K562 (cell line): ENCODE results near the gene DEF6. TPM values are rescaled to one million over a fixed set of nuclear protein-coding genes. Genes with fewer than 3 reads are reported as not detected.
A peak's percentile ranks its signal among the peaks of the same experiment; 100 is the strongest.

ENCODE experiments used
- ATAC-seq: fragments of 200-7000 bp; cut with Tn5 transposase; 3 replicates; pipeline ENCODE4 v1.9.1; 2020; ENCODE audit warnings: moderate library complexity
- BruUV-seq: library from RNA; stranded (reverse); fragments of 400-500 nt; replicated peaks from 2 replicates; lab custom pipeline; 2021; lab: Mats Ljungman, UMichigan
- CTCF ChIA-PET: fragments of 300-600 bp; formaldehyde crosslinking; extraction: SDS; loops from one replicate; lab custom pipeline; 2021; ENCODE audit warnings: low intra/inter-chr PET ratio; lab: Yijun Ruan, JAX
- POLR2A ChIA-PET: fragments of 300-600, 350-650 bp; sonication (Branson Sonifier 250); formaldehyde crosslinking; extraction: SDS; loops from one replicate; lab custom pipeline; 2021; ENCODE audit warnings: antibody characterized with exemption, inconsistent platforms; lab: Yijun Ruan, JAX
- DNase-seq, 4 experiments: peaks; one replicate each; pipeline versions ENCODE4 v3.0.0 to v3.0.0-alpha.2; 2011 to 2018; ENCODE audit warnings: low spot score in 3 of 4, mixed read lengths in 3 of 4; ENCODE audit errors: extremely low read depth in 1 of 4
- FAIRE-seq: peaks from 2 replicates; lab custom pipeline; 2011; peaks lifted over from hg19 to GRCh38; lab: Jason Lieb, UNC
- H2AFZ ChIP-seq: 2 replicates; pipeline ENCODE4 v1.6.0; 2011; ENCODE audit warnings: low read depth, low read length, control low read depth, inconsistent platforms
- H3K27ac ChIP-seq: fragments of 200-600 bp; 3 replicates; pipeline ENCODE4 v1.8.0; 2011; ENCODE audit warnings: low read depth, mild to moderate bottlenecking, control low read depth, inconsistent platforms, low read length, moderate library complexity, mixed read lengths; ENCODE audit errors: extremely low read depth
- H3K27me3 ChIP-seq, 2 experiments: fragments of 300-600 bp in 1 of 2; 2 replicates in 1 of 2; 3 replicates in 1 of 2; pipeline versions ENCODE4 v1.6.0 to v1.8.0; 2011; ENCODE audit warnings: inconsistent platforms in 2 of 2, low read length in 2 of 2, mild to moderate bottlenecking in 1 of 2, mixed read lengths in 1 of 2, moderate library complexity in 1 of 2; ENCODE audit not compliant: control insufficient read depth in 2 of 2, insufficient read depth in 2 of 2
- H3K36me3 ChIP-seq: fragments of 300-600 bp; 3 replicates; pipeline ENCODE4 v1.8.0; 2011; ENCODE audit warnings: mild to moderate bottlenecking, low read length, inconsistent platforms; ENCODE audit not compliant: control insufficient read depth, insufficient read depth
- H3K4me1 ChIP-seq, 2 experiments: fragments of 200-600 bp in 1 of 2; replicated peaks in 1 of 2; 2 replicates in 1 of 2; 3 replicates in 1 of 2; pipeline versions ENCODE4 v1.5.1 to v1.8.0; 2011; ENCODE audit warnings: inconsistent platforms in 2 of 2, low read length in 2 of 2, mild to moderate bottlenecking in 1 of 2, mixed read lengths in 1 of 2, moderate library complexity in 1 of 2; ENCODE audit not compliant: control insufficient read depth in 2 of 2, insufficient read depth in 2 of 2
- H3K4me2 ChIP-seq: 2 replicates; pipeline ENCODE4 v1.6.1; 2011; ENCODE audit warnings: low read length, control low read depth, inconsistent platforms, mixed read lengths; ENCODE audit not compliant: insufficient read depth
- H3K4me3 ChIP-seq: fragments of 200-600 bp; sonication (generic), shearing (Covaris generic); 2 replicates; pipeline ENCODE4 v1.5.1; 2016; ENCODE audit warnings: control low read depth, inconsistent platforms
- H3K79me2 ChIP-seq: fragments of 200-600 bp; 3 replicates; pipeline ENCODE4 v1.8.0; 2011; ENCODE audit warnings: low read length, inconsistent platforms; ENCODE audit not compliant: control insufficient read depth, insufficient read depth
- H3K9ac ChIP-seq, 2 experiments: 2 replicates each; pipeline versions ENCODE4 v1.6.0 to v1.6.1; 2011; ENCODE audit warnings: low read depth in 2 of 2, low read length in 2 of 2, control low read depth in 1 of 2, inconsistent platforms in 1 of 2, mild to moderate bottlenecking in 1 of 2, mixed read lengths in 1 of 2; ENCODE audit not compliant: insufficient read depth in 1 of 2
- H3K9me1 ChIP-seq: one replicate; pipeline ENCODE4 v1.6.0; 2011; ENCODE audit warnings: inconsistent platforms, mild to moderate bottlenecking, low read length, moderate library complexity; ENCODE audit not compliant: control insufficient read depth, insufficient read depth
- H3K9me3 ChIP-seq: replicated peaks from 2 replicates; pipeline ENCODE4 v1.5.1; 2011; ENCODE audit warnings: low read depth, low read length, inconsistent platforms; ENCODE audit not compliant: control insufficient read depth, insufficient read depth
- H4K20me1 ChIP-seq: replicated peaks from 2 replicates; pipeline ENCODE4 v1.6.1; 2011; ENCODE audit warnings: low read length, inconsistent platforms, mixed read lengths; ENCODE audit not compliant: control insufficient read depth, insufficient read depth
- CCAR2 ChIP-seq: fragments of 200-400 bp; formaldehyde crosslinking; IDR thresholded peaks from 2 replicates; pipeline ENCODE4 v1.6.1; 2017; ENCODE audit warnings: mild to moderate bottlenecking, low read depth, low read length
- ELF4 ChIP-seq: fragments of 450-650 bp; formaldehyde crosslinking; IDR thresholded peaks from 2 replicates; pipeline ENCODE4 v1.4.0; 2022; ENCODE audit warnings: missing genetic modification characterization
- HDAC1 ChIP-seq, 2 experiments: fragments of 450-650 bp; IDR thresholded peaks; 2 replicates each; pipeline ENCODE4 v1.6.1; 2016 to 2017; ENCODE audit warnings: inconsistent platforms in 1 of 2, mild to moderate bottlenecking in 1 of 2, moderate library complexity in 1 of 2
- ILK ChIP-seq: fragments of 450-650 bp; IDR thresholded peaks from 2 replicates; pipeline ENCODE4 v1.6.1; 2016; ENCODE audit warnings: missing genetic modification characterization, low read depth, mild to moderate bottlenecking, missing compliant biosample characterization, moderate library complexity, borderline replicate concordance
- JUND ChIP-seq, 2 experiments: IDR thresholded peaks; 2 replicates in 1 of 2; 3 replicates in 1 of 2; pipeline ENCODE4 v1.6.1; 2011; ENCODE audit warnings: borderline replicate concordance in 2 of 2, low read depth in 2 of 2, low read length in 2 of 2, improper control_type of control experiment in 1 of 2, missing biosample characterization in 1 of 2, missing genetic modification characterization in 1 of 2, missing genetic modification reagents in 1 of 2
- NBN ChIP-seq: fragments of 450-650 bp; IDR thresholded peaks from 2 replicates; pipeline ENCODE4 v1.6.1; 2016; ENCODE audit warnings: low read depth, mild to moderate bottlenecking
- PATZ1 ChIP-seq: fragments of 250-450 bp; sonication (Bioruptor Pico); IDR thresholded peaks from 2 replicates; pipeline ENCODE4 v1.5.0; 2020; ENCODE audit warnings: mild to moderate bottlenecking, borderline replicate concordance
- POLR3A ChIP-seq: IDR thresholded peaks from 2 replicates; pipeline ENCODE4 v1.6.1; 2011; ENCODE audit warnings: borderline replicate concordance, mild to moderate bottlenecking, moderate library complexity; ENCODE audit not compliant: insufficient read length, insufficient read depth; ENCODE audit errors: extremely low read depth
- RCOR1 ChIP-seq, 2 experiments: IDR thresholded peaks; 2 replicates each; pipeline ENCODE4 v1.6.1; 2012; ENCODE audit warnings: low read depth in 2 of 2, low read length in 2 of 2, borderline replicate concordance in 1 of 2, improper control_type of control experiment in 1 of 2
- SAFB2 ChIP-seq: fragments of 200-400 bp; formaldehyde crosslinking; IDR thresholded peaks from 2 replicates; pipeline ENCODE4 v1.6.1; 2018; ENCODE audit warnings: borderline replicate concordance, low read length, low read depth, moderate library complexity; ENCODE audit not compliant: severe bottlenecking
- SMARCA4 ChIP-seq: fragments of 450-650 bp; IDR thresholded peaks from 2 replicates; pipeline ENCODE4 v1.6.1; 2016
- SMARCE1 ChIP-seq: fragments of 450-650 bp; IDR thresholded peaks from 2 replicates; pipeline ENCODE4 v1.7.1; 2016; ENCODE audit warnings: mild to moderate bottlenecking
- VEZF1 ChIP-seq: fragments of 200-800 bp; sonication (Bioruptor generic); IDR thresholded peaks from 2 replicates; pipeline ENCODE4 v1.6.1; 2017; ENCODE audit warnings: missing genetic modification characterization, missing compliant biosample characterization
- ZBTB2 ChIP-seq: fragments of 450-650 bp; IDR thresholded peaks from 2 replicates; pipeline ENCODE4 v1.6.1; 2016; ENCODE audit warnings: antibody characterized with exemption
- WGBS: fragments of 100-300 bp; shearing (Covaris generic); methylation state at CpG from one replicate; pipeline ENCODE4 v1.1.6; 2016; ENCODE audit warnings: low coverage, mixed read lengths; ENCODE audit not compliant: insufficient coverage; ENCODE audit errors: missing lambda C conversion rate; 5-methylcytosine and 5-hydroxymethylcytosine counted together
- in situ Hi-C: fragments of 300-500 bp; cut with MboI; formaldehyde crosslinking; loops from 4 replicates; pipeline ENCODE4 v1.15.0; 2018; ENCODE audit warnings: inconsistent platforms, mixed read lengths
- intact Hi-C: fragments of 100-400 bp; cut with micrococcal nuclease; formaldehyde crosslinking; loops from 2 replicates; pipeline ENCODE4 v1.14.2; 2022
- polyA plus RNA-seq, 8 experiments: library from polyadenylated mRNA; depleted of rRNA in 4 of 8; stranded (reverse) in 5 of 8; unstranded in 3 of 8; fragments of >200 nt; fragmentation: Nextera tagmentation in 2 of 8; fragmentation: Illumina TruSeq in 1 of 8; extraction: Ambion mirVana in 2 of 8; extraction: Trizol in 1 of 8; gene quantifications; 2 replicates each; pipeline versions ENCODE4 v1.2.1 to v1.2.3, GENCODE V29; 2011 to 2014; ENCODE audit warnings: inconsistent platforms in 1 of 8, missing spikeins in 1 of 8
- total RNA-seq, 7 experiments: library from RNA; depleted of rRNA in 6 of 7; stranded (reverse); fragments of >200 nt in 6 of 7; fragmentation: Illumina TruSeq in 2 of 7; extraction: Trizol in 2 of 7; gene quantifications; 2 replicates each; pipeline versions ENCODE4 v1.2.1 to v1.2.3, GENCODE V29; 2011 to 2021; ENCODE audit warnings: low replicate concordance in 1 of 7

The DEF6 gene
- total and polyA plus RNA-seq, 9 of the 15 experiments (the other 6 are each of a cell fraction or from before 2014, with no cell fraction given), result 1.3 to 44.6 (median 22.7) TPM

- Histone ChIP-seq H2AFZ (peak overlapping the region; percentile 44; the same call in 1 of the 2 replicates), H3K4me3 (peak overlapping the region; percentile 1; the same call in 1 of the 2 replicates), H3K27me3 (no peaks in the 10 kb centered on the region), H3K9me1 (no peaks in the 10 kb centered on the region), H3K79me2 (peaks cover 22% of the 10 kb centered on the region), H3K9ac (peak overlapping the region in 1 of 2 experiments; percentile 27; a peak in 1 of 4 replicates), H4K20me1 (no peaks in the 10 kb centered on the region), H3K27ac (peak overlapping the region; percentile 42; the same call in 1 of the 3 replicates), H3K4me1 (peaks cover 34 to 43% of the 10 kb centered on the region in 2 experiments), H3K36me3 (peaks cover 6% of the 10 kb centered on the region; the same call in 1 of the 3 replicates), H3K4me2 (peak overlapping the region; percentile 64), H3K9me3 (no peaks in the 10 kb centered on the region)
- in situ Hi-C loops, result loop anchor here (5.0 to 10.0 kb wide), 2 partner anchors 155 to 438 kb away; partner anchors contain the start of genes ARMC12 and FANCE
- WGBS, result 18% methylated on average over 4 of the region's 4 CpGs
- intact Hi-C loops, result loop anchor here (5.0 to 10.0 kb wide), 3 partner anchors 223 to 655 kb away; no protein-coding TSS in a partner anchor
- FAIRE-seq (peak; percentile 6), ATAC-seq (no peak), DNase-seq (peak in 2 of 4 experiments; percentile 38 to 66)
- POLR2A ChIA-PET, result interaction anchor here (0.5 to 1.6 kb wide), 7 partner anchors 9 to 171 kb away, joined by 3 to 10 read pairs (median 3); no protein-coding TSS in a partner anchor
- CTCF ChIA-PET, result interaction anchor here (0.7 kb wide), 1 partner anchor 149 kb away, joined by 3 read pairs; no protein-coding TSS in a partner anchor
- no TSS peak for BruUV-seq
- 0 out of 2 replicates have a peak, but pooled peaks have one; percentile 3 for TF ChIP-seq JUND (IDR thresholded peaks at IDR 0.05; ENCODE audit: borderline replicate concordance, low read depth, low read length)
- TF ChIP-seq JUND (tag; IDR thresholded peaks at IDR 0.05; ENCODE audit: borderline replicate concordance, low read depth, low read length), result no peak
- TF ChIP-seq HDAC1 (IDR thresholded peaks at IDR 0.05), result no peak
- TF ChIP-seq ILK (tag), result no peak
- TF ChIP-seq CCAR2, result no peak
- TF ChIP-seq RCOR1 (IDR thresholded peaks at IDR 0.05; ENCODE audit: borderline replicate concordance in 1 of 2, low read depth in 2 of 2, low read length in 2 of 2), result 0 out of 4 replicates have a peak, but pooled peaks of 1 of the 2 experiments have one; percentile 8
- TF ChIP-seq PATZ1 (CRISPR knock-in tag), result no peak
- TF ChIP-seq ELF4 (CRISPR knock-in tag), result peak; percentile 46; the same call in 1 of the 2 replicates
- TF ChIP-seq POLR3A, result no peak
- TF ChIP-seq SMARCA4, result 0 out of 2 replicates have a peak, but pooled peaks have one; percentile 39
- no peak for TF ChIP-seq SAFB2
- TF ChIP-seq VEZF1 (CRISPR knock-in tag), result peak; percentile 14; the same call in 1 of the 2 replicates
- TF ChIP-seq SMARCE1, result peak; percentile 47; the same call in 1 of the 2 replicates
- 0 out of 2 replicates have a peak, but pooled peaks have one; percentile 31 for TF ChIP-seq NBN
- TF ChIP-seq ZBTB2, result peak; percentile 55; the same call in 1 of the 2 replicates
Measured at GRCh38 chr6:35299674-35300073, 2.1 kb downstream of the DEF6 start.
